Measurements from ENCODE around the gene FABP1.

The FABP1 gene

GRCh38 chr2:88136817-88137216, 9.0 kb upstream of the FABP1 start:
- no peak for DNase-seq

GRCh38 chr2:88133875-88134274, 6.0 kb upstream of the FABP1 start:
- DNase-seq, result no peak

- no peak for DNase-seq
Measured at GRCh38 chr2:88131999-88132368, 4.1 kb upstream of the FABP1 start.

GRCh38 chr2:88131201-88131998, 3.5 kb upstream of the FABP1 start:
- DNase-seq, result no peak

- no peak for DNase-seq
Measured at GRCh38 chr2:88129313-88129959, 1.6 kb upstream of the FABP1 start.

- no peak for DNase-seq
Measured at GRCh38 chr2:88128654-88129312, 921 bp upstream of the FABP1 start.

GRCh38 chr2:88127638-88127887, 299 bp downstream of the FABP1 start:
- DNase-seq, result no peak

- DNase-seq, result no peak
Measured at GRCh38 chr2:88126772-88127637, 857 bp downstream of the FABP1 start.

- no peak for DNase-seq
Measured at GRCh38 chr2:88125924-88126771, 1.7 kb downstream of the FABP1 start.

- no peak for DNase-seq
Measured at GRCh38 chr2:88125344-88125923, 2.4 kb downstream of the FABP1 start.

GRCh38 chr2:88123975-88124917, 3.6 kb downstream of the FABP1 start:
- DNase-seq, result no peak

- no peak for DNase-seq
Measured at GRCh38 chr2:88123164-88123974, 4.5 kb downstream of the FABP1 start.

- no peak for DNase-seq
Measured at GRCh38 chr2:88122141-88122884, 5.5 kb downstream of the FABP1 start.

GRCh38 chr2:88121678-88122077, 6.2 kb downstream of the FABP1 start:
- no peak for DNase-seq

- no peak for DNase-seq
Measured at GRCh38 chr2:88117973-88118372, 9.9 kb downstream of the FABP1 start.

- no peak for DNase-seq
Measured at GRCh38 chr2:88116669-88117432, 11.0 kb downstream of the FABP1 start.

- DNase-seq, result no peak
Measured at GRCh38 chr2:88115825-88116518, 11.9 kb downstream of the FABP1 start.

- DNase-seq, result no peak
Measured at GRCh38 chr2:88114889-88115288, 13.0 kb downstream of the FABP1 start.

Data from T-helper 9 cell (primary cell).